ENCODE measurements around the gene OR2L2.

OR2L2 gene

GRCh38 chr1:248029770-248030169, at the start of gene OR2L2:
OR2L2 (plus strand) TSS chr1:248030070; CDS start chr1:248038268, 8,198 bp downstream.
- no peaks in the 10 kb centered on the region for H3K27me3 ChIP-seq
- H3K4me1 ChIP-seq (ENCODE audit: control insufficient read depth in 1 of 2, insufficient read depth in 1 of 2, low read depth in 1 of 2, low read length in 1 of 2) = no peaks in the 10 kb centered on the region
- no peak within 1 kb of the TSS for H3K27ac ChIP-seq
- no peak within 1 kb of the TSS for H3K4me3 ChIP-seq (ENCODE audit: low read depth in 1 of 2, low read length in 1 of 2)
- H3K36me3 ChIP-seq = no peaks in the 10 kb centered on the region
- TF ChIP-seq CTCF (IDR thresholded peaks at IDR 0.05) = no peak
- H3K9me3 ChIP-seq = no peaks in the 10 kb centered on the region

GRCh38 chr1:247992986-247993385, 36.9 kb upstream of the OR2L2 start:
- Histone ChIP-seq H3K36me3 (no peaks in the 10 kb centered on the region), H3K4me1 (ENCODE audit: control insufficient read depth in 1 of 2, insufficient read depth in 1 of 2, low read depth in 1 of 2, low read length in 1 of 2) (no peaks in the 10 kb centered on the region), H3K9me3 (no peaks in the 10 kb centered on the region), H3K4me3 (ENCODE audit: low read depth in 1 of 2, low read length in 1 of 2) (no peak overlapping the region), H3K27ac (no peak overlapping the region), H3K27me3 (no peaks in the 10 kb centered on the region)
- no peak for TF ChIP-seq CTCF (IDR thresholded peaks at IDR 0.05)

GRCh38 chr1:247998811-247999210, 31.1 kb upstream of the OR2L2 start:
- Histone ChIP-seq H3K36me3 (no peaks in the 10 kb centered on the region), H3K27me3 (no peaks in the 10 kb centered on the region), H3K27ac (no peak overlapping the region), H3K9me3 (no peaks in the 10 kb centered on the region), H3K4me3 (ENCODE audit: low read depth in 1 of 2, low read length in 1 of 2) (no peak overlapping the region), H3K4me1 (ENCODE audit: control insufficient read depth in 1 of 2, insufficient read depth in 1 of 2, low read depth in 1 of 2, low read length in 1 of 2) (no peaks in the 10 kb centered on the region)
- TF ChIP-seq CTCF (IDR thresholded peaks at IDR 0.05) = no peak

- Histone ChIP-seq H3K27ac (no peak overlapping the region), H3K4me3 (ENCODE audit: low read depth in 1 of 2, low read length in 1 of 2) (no peak overlapping the region), H3K9me3 (no peaks in the 10 kb centered on the region), H3K36me3 (no peaks in the 10 kb centered on the region), H3K27me3 (no peaks in the 10 kb centered on the region), H3K4me1 (ENCODE audit: control insufficient read depth in 1 of 2, insufficient read depth in 1 of 2, low read depth in 1 of 2, low read length in 1 of 2) (no peaks in the 10 kb centered on the region)
- no peak for TF ChIP-seq CTCF (IDR thresholded peaks at IDR 0.05)
Measured at GRCh38 chr1:248000169-248000568, 29.7 kb upstream of the OR2L2 start.

GRCh38 chr1:248007778-248008177, 22.1 kb upstream of the OR2L2 start:
- Histone ChIP-seq H3K27me3 (no peaks in the 10 kb centered on the region), H3K4me1 (ENCODE audit: control insufficient read depth in 1 of 2, insufficient read depth in 1 of 2, low read depth in 1 of 2, low read length in 1 of 2) (no peaks in the 10 kb centered on the region), H3K27ac (no peak overlapping the region), H3K9me3 (peaks cover 6% of the 10 kb centered on the region), H3K36me3 (no peaks in the 10 kb centered on the region), H3K4me3 (ENCODE audit: low read depth in 1 of 2, low read length in 1 of 2) (no peak overlapping the region)
- no peak for TF ChIP-seq CTCF (IDR thresholded peaks at IDR 0.05)

- peaks cover 6% of the 10 kb centered on the region for H3K9me3 ChIP-seq
- H3K36me3 ChIP-seq = no peaks in the 10 kb centered on the region
- no peaks in the 10 kb centered on the region for H3K27me3 ChIP-seq
- H3K4me1 ChIP-seq (ENCODE audit: control insufficient read depth in 1 of 2, insufficient read depth in 1 of 2, low read depth in 1 of 2, low read length in 1 of 2) = no peaks in the 10 kb centered on the region
- H3K27ac ChIP-seq = no peak overlapping the region
- no peak overlapping the region for H3K4me3 ChIP-seq (ENCODE audit: low read depth in 1 of 2, low read length in 1 of 2)
- no peak for TF ChIP-seq CTCF (IDR thresholded peaks at IDR 0.05)
Measured at GRCh38 chr1:248009681-248010080, 20.2 kb upstream of the OR2L2 start.

Data from neutrophil (primary cell).